Right lobe of liver (tissue), 4 donors: Measurements from ENCODE around the gene LNX1.

Experiments
- POLR2A ChIP-seq: fragments of 450-650 bp; IDR thresholded peaks from one replicate; pipeline ENCODE4 v1.6.1; 2017; ENCODE audit warnings: antibody characterized with exemption, mild to moderate bottlenecking
- TF ChIP-seq, protein P1 (sequence below), 4 donors: fragments of 200-600 bp in 3 of 4; fragments of 450-650 bp in 1 of 4; IDR thresholded peaks; one replicate each; pipeline versions ENCODE4 v1.5.1 to v1.8.0; 2016 to 2022; ENCODE audit warnings: antibody characterized with exemption in 4 of 4, mild to moderate bottlenecking in 2 of 4
- donor health status: DM: no; HTN: no; CAD: no.
- donor health status: DM: no; HTN: no; CAD: no.
- donor health status: DM: no; HTN: yes; CAD: no.

DNA sequence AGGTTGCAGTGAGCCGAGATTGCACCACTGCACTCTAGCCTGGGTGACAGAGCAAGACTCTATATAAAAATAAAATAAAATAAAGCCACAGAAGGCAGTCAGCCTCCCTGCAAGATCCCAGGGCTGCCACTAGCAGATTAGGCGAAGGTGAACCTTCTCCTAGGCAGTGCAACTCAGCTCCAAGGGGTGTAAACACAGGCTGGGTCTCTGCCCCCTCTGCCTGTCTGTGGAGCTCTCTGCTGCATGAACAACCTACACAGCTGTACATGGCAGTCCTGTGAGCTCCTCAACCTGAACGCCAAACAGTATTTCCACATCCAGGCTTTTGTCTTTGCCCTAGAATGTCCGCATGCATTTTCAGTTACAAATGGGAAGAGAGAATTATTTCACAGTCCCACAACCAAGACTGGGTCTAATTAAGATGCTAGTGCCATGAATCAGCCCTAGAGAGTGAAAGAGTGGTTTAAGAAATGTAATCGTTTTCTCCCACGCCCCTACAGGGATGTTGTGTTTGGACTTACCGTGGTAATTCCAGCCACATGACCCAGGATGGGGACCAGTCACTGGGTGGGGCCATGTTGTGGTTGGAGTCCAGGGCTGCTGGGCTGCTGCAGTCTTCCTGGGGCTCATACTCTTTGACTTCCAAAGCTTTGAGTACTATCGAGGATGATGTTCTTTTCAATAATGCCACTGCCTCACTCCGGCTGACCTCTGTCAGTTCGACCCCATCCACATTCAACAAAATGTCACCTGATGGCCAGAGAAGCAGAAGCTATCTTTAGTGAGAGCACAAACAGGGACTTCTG, 114.9 kb downstream of the LNX1 start:
- TF ChIP-seq, protein P1, sequence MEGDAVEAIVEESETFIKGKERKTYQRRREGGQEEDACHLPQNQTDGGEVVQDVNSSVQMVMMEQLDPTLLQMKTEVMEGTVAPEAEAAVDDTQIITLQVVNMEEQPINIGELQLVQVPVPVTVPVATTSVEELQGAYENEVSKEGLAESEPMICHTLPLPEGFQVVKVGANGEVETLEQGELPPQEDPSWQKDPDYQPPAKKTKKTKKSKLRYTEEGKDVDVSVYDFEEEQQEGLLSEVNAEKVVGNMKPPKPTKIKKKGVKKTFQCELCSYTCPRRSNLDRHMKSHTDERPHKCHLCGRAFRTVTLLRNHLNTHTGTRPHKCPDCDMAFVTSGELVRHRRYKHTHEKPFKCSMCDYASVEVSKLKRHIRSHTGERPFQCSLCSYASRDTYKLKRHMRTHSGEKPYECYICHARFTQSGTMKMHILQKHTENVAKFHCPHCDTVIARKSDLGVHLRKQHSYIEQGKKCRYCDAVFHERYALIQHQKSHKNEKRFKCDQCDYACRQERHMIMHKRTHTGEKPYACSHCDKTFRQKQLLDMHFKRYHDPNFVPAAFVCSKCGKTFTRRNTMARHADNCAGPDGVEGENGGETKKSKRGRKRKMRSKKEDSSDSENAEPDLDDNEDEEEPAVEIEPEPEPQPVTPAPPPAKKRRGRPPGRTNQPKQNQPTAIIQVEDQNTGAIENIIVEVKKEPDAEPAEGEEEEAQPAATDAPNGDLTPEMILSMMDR (IDR thresholded peaks at IDR 0.05), result no peak
- no peak for TF ChIP-seq POLR2A
